Measurements from ENCODE around the gene RPL18A. TPM values are rescaled to one million over a fixed set of nuclear protein-coding genes. Genes with fewer than 3 reads are reported as not detected.

The RPL18A gene
- total and polyA plus RNA-seq, 4 donors, result 452 to 870 (median 477) TPM

GRCh38 chr19:17832443-17833208 lies 27.1 kb upstream of the RPL18A start:
- Histone ChIP-seq H3K9me3 (ENCODE audit: control insufficient read depth in 4 of 4, low read length in 3 of 4) (no peaks in the 10 kb centered on the region), H3K27ac (ENCODE audit: low read depth in 1 of 2, low read length in 2 of 2) (no peak overlapping the region), H3K36me3 (ENCODE audit: control insufficient read depth in 4 of 4, insufficient read depth in 3 of 4, low read depth in 1 of 4, low read length in 3 of 4) (no peaks in the 10 kb centered on the region), H3K4me1 (ENCODE audit: control insufficient read depth in 4 of 4, insufficient read depth in 4 of 4, low read length in 3 of 4) (peaks cover 0 to 3% (median 0%) of the 10 kb centered on the region in 4 donors), H3K4me3 (ENCODE audit: low read depth in 1 of 3, low read length in 3 of 3) (no peak overlapping the region), H3K27me3 (ENCODE audit: control insufficient read depth in 4 of 4, insufficient read depth in 4 of 4, low read length in 3 of 4) (peaks cover 0 to 4% (median 0%) of the 10 kb centered on the region in 4 donors), H3K9ac (ENCODE audit: low read depth in 1 of 2, low read length in 2 of 2) (no peak overlapping the region)
- WGBS, result 85% methylated on average over 17 of the region's 17 CpGs
- no peak for DNase-seq (ENCODE audit: low spot score)
- no peak for TF ChIP-seq RXRA (IDR thresholded peaks at IDR 0.05)
- no peak for TF ChIP-seq HNF4G (IDR thresholded peaks at IDR 0.05)
- no peak for TF ChIP-seq CTCF (IDR thresholded peaks at IDR 0.05; ENCODE audit: low read depth, low read length, missing input control)
- no peak for TF ChIP-seq EGR1 (IDR thresholded peaks at IDR 0.05; ENCODE audit: low read depth in 2 of 2)
- no peak for TF ChIP-seq MAX (IDR thresholded peaks at IDR 0.05)
- no peak for TF ChIP-seq NR2F2 (IDR thresholded peaks at IDR 0.05)
- no peak for TF ChIP-seq GABPA (IDR thresholded peaks at IDR 0.05 in 1 of 2, conservative IDR thresholded peaks at IDR 0.05 in 1 of 2)
- TF ChIP-seq, protein P1, sequence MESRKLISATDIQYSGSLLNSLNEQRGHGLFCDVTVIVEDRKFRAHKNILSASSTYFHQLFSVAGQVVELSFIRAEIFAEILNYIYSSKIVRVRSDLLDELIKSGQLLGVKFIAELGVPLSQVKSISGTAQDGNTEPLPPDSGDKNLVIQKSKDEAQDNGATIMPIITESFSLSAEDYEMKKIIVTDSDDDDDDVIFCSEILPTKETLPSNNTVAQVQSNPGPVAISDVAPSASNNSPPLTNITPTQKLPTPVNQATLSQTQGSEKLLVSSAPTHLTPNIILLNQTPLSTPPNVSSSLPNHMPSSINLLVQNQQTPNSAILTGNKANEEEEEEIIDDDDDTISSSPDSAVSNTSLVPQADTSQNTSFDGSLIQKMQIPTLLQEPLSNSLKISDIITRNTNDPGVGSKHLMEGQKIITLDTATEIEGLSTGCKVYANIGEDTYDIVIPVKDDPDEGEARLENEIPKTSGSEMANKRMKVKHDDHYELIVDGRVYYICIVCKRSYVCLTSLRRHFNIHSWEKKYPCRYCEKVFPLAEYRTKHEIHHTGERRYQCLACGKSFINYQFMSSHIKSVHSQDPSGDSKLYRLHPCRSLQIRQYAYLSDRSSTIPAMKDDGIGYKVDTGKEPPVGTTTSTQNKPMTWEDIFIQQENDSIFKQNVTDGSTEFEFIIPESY (IDR thresholded peaks at IDR 0.05), result no peak
- no peak for TF ChIP-seq FOXA1 (IDR thresholded peaks at IDR 0.05)
- no peak for TF ChIP-seq FOXA2 (IDR thresholded peaks at IDR 0.05)
- no peak for TF ChIP-seq JUND (IDR thresholded peaks at IDR 0.05)

DNA sequence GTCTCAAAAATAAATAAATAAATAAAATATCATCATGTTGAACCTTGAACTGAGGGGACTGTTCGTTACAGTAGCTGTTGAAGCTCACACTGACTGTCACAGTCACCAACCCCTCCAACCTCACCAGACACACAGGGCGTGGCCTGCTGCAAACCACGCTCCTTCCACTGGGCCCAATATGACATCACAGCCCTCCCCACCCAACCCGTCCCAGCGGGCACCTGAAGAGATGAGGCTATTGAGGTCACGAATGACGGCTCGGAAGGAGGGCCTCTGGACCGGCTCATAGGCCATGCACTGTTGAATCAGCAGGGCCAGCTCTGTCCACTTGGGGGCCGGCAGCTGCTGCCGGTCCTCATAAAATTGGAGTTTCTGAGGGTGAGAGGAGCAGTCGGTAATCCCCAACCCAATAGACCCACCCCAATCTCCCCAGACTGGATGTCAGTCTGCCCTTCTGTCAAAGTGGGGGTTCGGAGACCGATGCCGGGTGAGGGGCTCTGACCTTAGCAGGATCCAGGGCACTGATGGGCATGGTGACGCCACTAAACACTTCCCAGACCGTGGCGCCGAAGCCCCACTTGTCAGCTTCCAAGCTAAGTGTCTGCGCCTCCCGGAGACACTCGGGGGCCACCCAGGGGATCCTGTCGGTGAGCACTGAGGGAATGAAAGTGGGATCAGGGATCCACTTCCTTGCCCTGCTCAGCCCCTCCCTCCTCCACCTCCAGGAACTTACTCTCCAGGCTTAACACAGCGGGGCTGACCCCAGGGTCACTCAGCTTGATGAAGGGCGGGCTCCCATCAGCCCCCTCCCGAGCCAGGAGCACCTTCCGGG lies 25.1 kb upstream of the RPL18A start:
- WGBS, result 74% methylated on average over 27 of the region's 27 CpGs
- Histone ChIP-seq H3K4me3 (ENCODE audit: low read depth in 1 of 3, low read length in 3 of 3) (no peak overlapping the region), H3K9ac (ENCODE audit: low read depth in 1 of 2, low read length in 2 of 2) (no peak overlapping the region), H3K4me1 (ENCODE audit: control insufficient read depth in 4 of 4, insufficient read depth in 4 of 4, low read length in 3 of 4) (peaks cover 0 to 3% (median 0%) of the 10 kb centered on the region in 4 donors), H3K27ac (ENCODE audit: low read depth in 1 of 2, low read length in 2 of 2) (no peak overlapping the region), H3K36me3 (ENCODE audit: control insufficient read depth in 4 of 4, insufficient read depth in 3 of 4, low read depth in 1 of 4, low read length in 3 of 4) (no peaks in the 10 kb centered on the region), H3K27me3 (ENCODE audit: control insufficient read depth in 4 of 4, insufficient read depth in 4 of 4, low read length in 3 of 4) (peaks cover 0 to 4% (median 0%) of the 10 kb centered on the region in 4 donors), H3K9me3 (ENCODE audit: control insufficient read depth in 4 of 4, low read length in 3 of 4) (no peaks in the 10 kb centered on the region)
- no peak for DNase-seq (ENCODE audit: low spot score)
- no peak for TF ChIP-seq TAF1 (conservative IDR thresholded peaks at IDR 0.05)
- no peak for TF ChIP-seq RXRA (IDR thresholded peaks at IDR 0.05)
- no peak for TF ChIP-seq NR2F2 (IDR thresholded peaks at IDR 0.05)
- TF ChIP-seq, protein P2, sequence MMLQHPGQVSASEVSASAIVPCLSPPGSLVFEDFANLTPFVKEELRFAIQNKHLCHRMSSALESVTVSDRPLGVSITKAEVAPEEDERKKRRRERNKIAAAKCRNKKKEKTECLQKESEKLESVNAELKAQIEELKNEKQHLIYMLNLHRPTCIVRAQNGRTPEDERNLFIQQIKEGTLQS (IDR thresholded peaks at IDR 0.05), result no peak
